ENCODE measurements around the gene RPN2. TPM values are rescaled to one million over a fixed set of nuclear protein-coding genes. Genes with fewer than 3 reads are reported as not detected.
A peak's percentile ranks its signal among the peaks of the same experiment; 100 is the strongest.

RPN2 gene
- total and polyA plus RNA-seq, 2 of the 13 experiments (the other 11 are each of a cell fraction or from before 2014, with no cell fraction given) = 587 to 1,818 TPM

DNA sequence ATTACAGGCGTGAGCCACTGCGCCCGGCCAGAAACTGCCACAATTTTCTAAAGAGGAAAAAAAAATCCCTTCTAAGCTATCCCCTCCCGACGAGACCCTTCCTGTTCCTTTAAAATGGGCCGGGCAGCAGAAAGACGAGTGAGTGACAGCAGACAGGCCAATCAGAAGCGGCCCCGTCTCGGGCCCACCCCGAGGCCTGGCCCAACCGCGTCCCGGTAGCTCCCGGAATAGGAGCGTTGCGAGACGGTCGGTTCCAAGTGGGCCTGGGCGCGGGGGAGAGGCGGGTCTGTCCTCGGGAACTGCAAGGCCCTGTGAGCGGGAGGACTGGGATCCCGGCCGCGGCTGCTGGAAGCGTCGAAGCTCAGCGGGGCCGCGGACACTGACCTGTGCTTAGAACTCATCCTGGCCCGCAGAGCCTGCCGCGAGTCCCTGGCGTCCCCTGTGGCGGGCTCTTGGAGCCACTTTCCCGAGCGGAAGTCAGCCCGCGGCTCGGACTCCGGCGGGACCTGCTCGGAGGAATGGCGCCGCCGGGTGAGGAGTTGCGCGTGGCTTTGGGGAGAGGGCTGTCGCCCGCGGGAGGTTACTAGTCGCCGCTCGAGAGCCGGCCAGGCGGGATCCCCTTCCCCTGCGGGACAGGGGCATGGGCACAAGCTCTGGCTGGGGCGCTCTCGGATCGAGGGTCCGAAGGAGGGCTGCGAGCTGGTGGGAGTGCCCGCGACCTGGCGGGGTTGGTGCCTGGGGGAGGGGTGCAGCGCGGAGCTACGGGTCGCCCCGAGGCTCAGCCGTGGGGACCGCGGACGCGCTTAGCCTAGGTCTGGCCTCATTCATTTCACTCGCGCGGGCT lies at the start of gene RPN2, which contains the start of gene MROH8 (continued):
- TF ChIP-seq ZNF430 (CRISPR knock-in tag; IDR thresholded peaks at IDR 0.05) (peak; percentile 4), MBNL3 (CRISPR knock-in tag; conservative IDR thresholded peaks at IDR 0.05) (no peak), CREM (IDR thresholded peaks at IDR 0.05) (peak; percentile 87), CREM (CRISPR knock-in tag; IDR thresholded peaks at IDR 0.05) (0 out of 2 replicates have a peak, but pooled peaks have one; percentile 9), MEIS2 (CRISPR knock-in tag; IDR thresholded peaks at IDR 0.05) (peak; percentile 78), ELF3 (CRISPR knock-in tag; IDR thresholded peaks at IDR 0.05) (peak; percentile 89; the same call in 1 of the 2 replicates), KLF15 (CRISPR knock-in tag; IDR thresholded peaks at IDR 0.05; ENCODE audit: borderline replicate concordance) (0 out of 2 replicates have a peak, but pooled peaks have one; percentile 27), KLF6 (CRISPR knock-in tag; IDR thresholded peaks at IDR 0.05) (peak; percentile 92), ZNF337 (CRISPR knock-in tag; IDR thresholded peaks at IDR 0.05; ENCODE audit: borderline replicate concordance, low read depth) (no peak; the same call in 1 of the 2 replicates), MXD4 (CRISPR knock-in tag; IDR thresholded peaks at IDR 0.05) (peak; percentile 93), MYC (CRISPR knock-in tag; IDR thresholded peaks at IDR 0.05; ENCODE audit: borderline replicate concordance) (peak; percentile 90), POLR2A (IDR thresholded peaks at IDR 0.05; ENCODE audit: insufficient read depth in 1 of 2, low read depth in 2 of 2, low read length in 2 of 2) (peak; percentile 77 to 79), HNRNPLL (IDR thresholded peaks at IDR 0.05; ENCODE audit: low read depth, low read length, poor library complexity, severe bottlenecking) (peak; percentile 65), ZNF207 (IDR thresholded peaks at IDR 0.05; ENCODE audit: borderline replicate concordance) (no peak), CCAR2 (optimal IDR thresholded peaks at IDR 0.05; ENCODE audit: low read depth, low read length) (peak; percentile 45), KLF12 (CRISPR knock-in tag; IDR thresholded peaks at IDR 0.05; ENCODE audit: borderline replicate concordance) (peak; percentile 91), ZNF232 (CRISPR knock-in tag; IDR thresholded peaks at IDR 0.05; ENCODE audit: borderline replicate concordance) (peak; percentile 90), KLF16 (CRISPR knock-in tag; IDR thresholded peaks at IDR 0.05) (peak in 1 of 2 experiments; percentile 78), ZNF572 (CRISPR knock-in tag; IDR thresholded peaks at IDR 0.05) (peak; percentile 11; the same call in 1 of the 2 replicates), GZF1 (CRISPR knock-in tag; IDR thresholded peaks at IDR 0.05) (0 out of 2 replicates have a peak, but pooled peaks have one; percentile 9)
- TF ChIP-seq, protein P1, sequence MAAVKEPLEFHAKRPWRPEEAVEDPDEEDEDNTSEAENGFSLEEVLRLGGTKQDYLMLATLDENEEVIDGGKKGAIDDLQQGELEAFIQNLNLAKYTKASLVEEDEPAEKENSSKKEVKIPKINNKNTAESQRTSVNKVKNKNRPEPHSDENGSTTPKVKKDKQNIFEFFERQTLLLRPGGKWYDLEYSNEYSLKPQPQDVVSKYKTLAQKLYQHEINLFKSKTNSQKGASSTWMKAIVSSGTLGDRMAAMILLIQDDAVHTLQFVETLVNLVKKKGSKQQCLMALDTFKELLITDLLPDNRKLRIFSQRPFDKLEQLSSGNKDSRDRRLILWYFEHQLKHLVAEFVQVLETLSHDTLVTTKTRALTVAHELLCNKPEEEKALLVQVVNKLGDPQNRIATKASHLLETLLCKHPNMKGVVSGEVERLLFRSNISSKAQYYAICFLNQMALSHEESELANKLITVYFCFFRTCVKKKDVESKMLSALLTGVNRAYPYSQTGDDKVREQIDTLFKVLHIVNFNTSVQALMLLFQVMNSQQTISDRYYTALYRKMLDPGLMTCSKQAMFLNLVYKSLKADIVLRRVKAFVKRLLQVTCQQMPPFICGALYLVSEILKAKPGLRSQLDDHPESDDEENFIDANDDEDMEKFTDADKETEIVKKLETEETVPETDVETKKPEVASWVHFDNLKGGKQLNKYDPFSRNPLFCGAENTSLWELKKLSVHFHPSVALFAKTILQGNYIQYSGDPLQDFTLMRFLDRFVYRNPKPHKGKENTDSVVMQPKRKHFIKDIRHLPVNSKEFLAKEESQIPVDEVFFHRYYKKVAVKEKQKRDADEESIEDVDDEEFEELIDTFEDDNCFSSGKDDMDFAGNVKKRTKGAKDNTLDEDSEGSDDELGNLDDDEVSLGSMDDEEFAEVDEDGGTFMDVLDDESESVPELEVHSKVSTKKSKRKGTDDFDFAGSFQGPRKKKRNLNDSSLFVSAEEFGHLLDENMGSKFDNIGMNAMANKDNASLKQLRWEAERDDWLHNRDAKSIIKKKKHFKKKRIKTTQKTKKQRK (IDR thresholded peaks at IDR 0.05; ENCODE audit: low read length) = no peak
- TF ChIP-seq, protein P2, sequence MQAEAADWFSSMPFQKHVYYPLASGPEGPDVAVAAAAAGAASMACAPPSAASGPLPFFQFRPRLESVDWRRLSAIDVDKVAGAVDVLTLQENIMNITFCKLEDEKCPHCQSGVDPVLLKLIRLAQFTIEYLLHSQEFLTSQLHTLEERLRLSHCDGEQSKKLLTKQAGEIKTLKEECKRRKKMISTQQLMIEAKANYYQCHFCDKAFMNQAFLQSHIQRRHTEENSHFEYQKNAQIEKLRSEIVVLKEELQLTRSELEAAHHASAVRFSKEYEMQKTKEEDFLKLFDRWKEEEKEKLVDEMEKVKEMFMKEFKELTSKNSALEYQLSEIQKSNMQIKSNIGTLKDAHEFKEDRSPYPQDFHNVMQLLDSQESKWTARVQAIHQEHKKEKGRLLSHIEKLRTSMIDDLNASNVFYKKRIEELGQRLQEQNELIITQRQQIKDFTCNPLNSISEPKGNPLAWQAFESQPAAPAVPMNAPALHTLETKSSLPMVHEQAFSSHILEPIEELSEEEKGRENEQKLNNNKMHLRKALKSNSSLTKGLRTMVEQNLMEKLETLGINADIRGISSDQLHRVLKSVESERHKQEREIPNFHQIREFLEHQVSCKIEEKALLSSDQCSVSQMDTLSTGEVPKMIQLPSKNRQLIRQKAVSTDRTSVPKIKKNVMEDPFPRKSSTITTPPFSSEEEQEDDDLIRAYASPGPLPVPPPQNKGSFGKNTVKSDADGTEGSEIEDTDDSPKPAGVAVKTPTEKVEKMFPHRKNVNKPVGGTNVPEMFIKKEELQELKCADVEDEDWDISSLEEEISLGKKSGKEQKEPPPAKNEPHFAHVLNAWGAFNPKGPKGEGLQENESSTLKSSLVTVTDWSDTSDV (CRISPR knock-in tag; IDR thresholded peaks at IDR 0.05) = peak; percentile 94

All from HepG2 (cell line).